IMR-90 (cell line): ENCODE results near the gene RAB33B. TPM values are rescaled to one million over a fixed set of nuclear protein-coding genes. Genes with fewer than 3 reads are reported as not detected.

Experiments
- ATAC-seq: fragments of 200-7000 bp; cut with Tn5 transposase; 2 replicates; pipeline ENCODE4 v1.9.1; 2020; ENCODE audit warnings: low read depth, mild to moderate bottlenecking, moderate library complexity
- BruUV-seq: library from RNA; stranded (reverse); fragments of 400-500 nt; replicated peaks from 2 replicates; lab custom pipeline; 2021; lab: Mats Ljungman, UMichigan
- CTCF ChIA-PET: fragments of 300-600 bp; formaldehyde crosslinking; extraction: SDS; loops from one replicate; lab custom pipeline; 2021; ENCODE audit warnings: antibody characterized with exemption; lab: Yijun Ruan, JAX
- POLR2A ChIA-PET: fragments of 300-600 bp; sonication (Branson Sonifier 250); formaldehyde crosslinking; loops from one replicate; lab custom pipeline; 2022; ENCODE audit warnings: antibody characterized with exemption; ENCODE audit not compliant: unreplicated experiment; lab: Charles Lee
- DNase-seq: peaks from one replicate; pipeline ENCODE4 v3.0.0; 2013
- H2AFZ ChIP-seq: replicated peaks from 2 replicates; pipeline ENCODE3; 2013; ENCODE audit warnings: low read length, mild to moderate bottlenecking; ENCODE audit not compliant: poor library complexity
- H2AK5ac ChIP-seq: 2 replicates; pipeline ENCODE4 v1.6.1; 2013; ENCODE audit warnings: low read depth, low read length, inconsistent platforms
- H2AK9ac ChIP-seq: replicated peaks from 2 replicates; pipeline ENCODE3; 2013; ENCODE audit warnings: mild to moderate bottlenecking, low read depth, low read length, moderate library complexity; ENCODE audit not compliant: poor library complexity
- H2BK120ac ChIP-seq: 2 replicates; pipeline ENCODE4 v1.6.1; 2013; ENCODE audit warnings: low read depth, low read length, inconsistent platforms
- H2BK15ac ChIP-seq: 3 replicates; pipeline ENCODE4 v1.6.1; 2013; ENCODE audit warnings: low read depth, low read length, inconsistent platforms
- H2BK20ac ChIP-seq: 2 replicates; pipeline ENCODE4 v1.6.1; 2013; ENCODE audit warnings: low read depth, mild to moderate bottlenecking, inconsistent platforms, low read length, moderate library complexity
- H2BK5ac ChIP-seq: 2 replicates; pipeline ENCODE4 v1.6.1; 2013; ENCODE audit warnings: mild to moderate bottlenecking, low read depth, low read length, inconsistent platforms; ENCODE audit not compliant: poor library complexity, severe bottlenecking
- H3K14ac ChIP-seq: replicated peaks from 2 replicates; pipeline ENCODE4 v1.6.1; 2013; ENCODE audit warnings: low read depth, low read length, inconsistent platforms
- H3K18ac ChIP-seq: 2 replicates; pipeline ENCODE4 v1.6.1; 2013; ENCODE audit warnings: low read depth, low read length, control low read depth
- H3K23ac ChIP-seq: 2 replicates; pipeline ENCODE4 v1.6.1; 2013; ENCODE audit warnings: low read depth, low read length, inconsistent platforms
- H3K27ac ChIP-seq: 2 replicates; pipeline ENCODE4 v1.5.1; 2013; ENCODE audit warnings: mild to moderate bottlenecking, control low read depth, low read length; ENCODE audit not compliant: insufficient read depth
- H3K27me3 ChIP-seq: 2 replicates; pipeline ENCODE4 v1.6.1; 2013; ENCODE audit warnings: low read length; ENCODE audit not compliant: control insufficient read depth, insufficient read depth
- H3K36me3 ChIP-seq: 2 replicates; pipeline ENCODE4 v1.6.1; 2013; ENCODE audit warnings: low read length, mixed read lengths; ENCODE audit not compliant: control insufficient read depth, insufficient read depth
- H3K4ac ChIP-seq: 2 replicates; pipeline ENCODE4 v1.6.1; 2013; ENCODE audit warnings: low read depth, low read length, inconsistent platforms
- H3K4me1 ChIP-seq: 2 replicates; pipeline ENCODE4 v1.6.1; 2013; ENCODE audit warnings: low read length, mixed read lengths; ENCODE audit not compliant: control insufficient read depth, insufficient read depth
- H3K4me2 ChIP-seq: 2 replicates; pipeline ENCODE4 v1.6.1; 2013; ENCODE audit warnings: low read depth, mild to moderate bottlenecking, control low read depth, low read length, moderate library complexity
- H3K4me3 ChIP-seq: 2 replicates; pipeline ENCODE4 v1.5.1; 2013; ENCODE audit warnings: low read depth, mild to moderate bottlenecking, control low read depth, low read length, moderate library complexity; ENCODE audit not compliant: insufficient read depth
- H3K56ac ChIP-seq: 2 replicates; pipeline ENCODE4 v1.6.1; 2013; ENCODE audit warnings: low read length, inconsistent platforms; ENCODE audit not compliant: insufficient read depth; ENCODE audit errors: extremely low read depth
- H3K79me1 ChIP-seq, 2 experiments: 2 replicates each; pipeline ENCODE4 v1.6.1; 2013; ENCODE audit warnings: low read length in 2 of 2, inconsistent platforms in 1 of 2, low read depth in 1 of 2
- H3K9ac ChIP-seq: 2 replicates; pipeline ENCODE4 v1.6.1; 2013; ENCODE audit warnings: low read depth, low read length, control low read depth
- H3K9me1 ChIP-seq: 2 replicates; pipeline ENCODE4 v1.6.1; 2013; ENCODE audit warnings: low read length, inconsistent platforms; ENCODE audit not compliant: insufficient read depth
- H3K9me3 ChIP-seq: 2 replicates; pipeline ENCODE4 v1.6.1; 2013; ENCODE audit warnings: low read length; ENCODE audit not compliant: control insufficient read depth, insufficient read depth
- H4K20me1 ChIP-seq: 2 replicates; pipeline ENCODE4 v1.6.1; 2013; ENCODE audit warnings: low read length, inconsistent platforms; ENCODE audit not compliant: insufficient read depth
- H4K5ac ChIP-seq: 2 replicates; pipeline ENCODE4 v1.6.1; 2013; ENCODE audit warnings: mild to moderate bottlenecking, low read depth, low read length, control low read depth
- H4K8ac ChIP-seq, 2 experiments: 2 replicates each; pipeline ENCODE4 v1.6.1; 2013; ENCODE audit warnings: low read depth in 2 of 2, low read length in 2 of 2, control low read depth in 1 of 2, inconsistent platforms in 1 of 2
- H4K91ac ChIP-seq: 2 replicates; pipeline ENCODE4 v1.6.1; 2013; ENCODE audit warnings: low read depth, low read length, inconsistent platforms; ENCODE audit not compliant: insufficient read depth
- BHLHE40 ChIP-seq: fragments of 150-350 bp; IDR thresholded peaks from 2 replicates; pipeline ENCODE4 v1.6.1; 2016; ENCODE audit warnings: mild to moderate bottlenecking, low read depth, low read length
- CEBPB ChIP-seq: IDR thresholded peaks from 2 replicates; pipeline ENCODE4 v1.6.1; 2012; ENCODE audit warnings: low read depth, low read length, improper control_type of control experiment
- CHD1 ChIP-seq: IDR thresholded peaks from 2 replicates; pipeline ENCODE4 v1.6.1; 2012; ENCODE audit warnings: low read depth, low read length, improper control_type of control experiment
- ELK1 ChIP-seq: fragments of 150-350 bp; IDR thresholded peaks from 2 replicates; pipeline ENCODE4 v1.6.1; 2016; ENCODE audit warnings: low read depth, mild to moderate bottlenecking, low read length, moderate library complexity, borderline replicate concordance
- FOS ChIP-seq: fragments of 150-350 bp; IDR thresholded peaks from 2 replicates; pipeline ENCODE4 v1.6.1; 2016; ENCODE audit warnings: low read depth, low read length
- MAZ ChIP-seq: IDR thresholded peaks from 2 replicates; pipeline ENCODE4 v1.6.1; 2012; ENCODE audit warnings: low read depth, mild to moderate bottlenecking, low read length, improper control_type of control experiment, moderate library complexity, borderline replicate concordance
- MXI1 ChIP-seq: IDR thresholded peaks from 2 replicates; pipeline ENCODE4 v1.6.1; 2012; ENCODE audit warnings: low read depth, mild to moderate bottlenecking, low read length, moderate library complexity, borderline replicate concordance
- NFE2L2 ChIP-seq: fragments of 150-350 bp; IDR thresholded peaks from 2 replicates; pipeline ENCODE4 v1.6.1; 2016; ENCODE audit warnings: low read depth, mild to moderate bottlenecking, low read length
- POLR2A ChIP-seq: IDR thresholded peaks from 2 replicates; pipeline ENCODE4 v1.6.1; 2012; ENCODE audit warnings: mild to moderate bottlenecking, low read depth, low read length
- WGBS, 2 experiments: methylation state at CpG; one replicate each; pipeline versions ENCODE4 v1.1.5 to v1.1.7; 2013; ENCODE audit warnings: missing lambda C conversion rate in 2 of 2; ENCODE audit not compliant: insufficient read length in 1 of 2; ENCODE audit errors: extremely low coverage in 2 of 2; 5-methylcytosine and 5-hydroxymethylcytosine counted together
- dilution Hi-C: fragments of 300-500 bp; cut with HindIII; formaldehyde crosslinking; loops from one replicate; pipeline ENCODE4 v1.14.3; 2018; ENCODE audit warnings: low sequenced_read_pairs; ENCODE audit not compliant: unreplicated experiment
- in situ Hi-C: fragments of 300-500 bp; cut with MboI; formaldehyde crosslinking; loops from 3 replicates; pipeline ENCODE4 v1.14.3; 2019; ENCODE audit warnings: low sequenced_read_pairs, inconsistent platforms, mixed read lengths
- intact Hi-C: fragments of 100-400 bp; cut with micrococcal nuclease; formaldehyde crosslinking; loops from 2 replicates; pipeline ENCODE4 v1.10.0; 2022
- polyA plus RNA-seq, 3 experiments: library from polyadenylated mRNA; depleted of rRNA; stranded (reverse); fragments of >200 nt; gene quantifications; 2 replicates each; pipeline ENCODE4 v1.2.3, GENCODE V29; 2012; ENCODE audit warnings: low replicate concordance in 1 of 3
- total RNA-seq: library from RNA; depleted of rRNA; stranded (reverse); fragments of >200 nt; gene quantifications from 2 replicates; pipeline ENCODE4 v1.2.3, GENCODE V29; 2012
- TF ChIP-seq, protein P1 (sequence below): conservative IDR thresholded peaks from 2 replicates; pipeline ENCODE4 v1.5.1; 2012; ENCODE audit warnings: mild to moderate bottlenecking, low read depth, low read length, improper control_type of control experiment
- TF ChIP-seq, protein P2 (sequence below): fragments of 150-350 bp; IDR thresholded peaks from 2 replicates; pipeline ENCODE4 v1.6.1; 2017; ENCODE audit warnings: mild to moderate bottlenecking, antibody characterized with exemption, low read length, low read depth

Gene RAB33B
- total and polyA plus RNA-seq, 2 of the 4 experiments (the other 2 are of a cell fraction) = 3.7 to 7.3 TPM

GRCh38 chr4:139465922-139466321, 12.0 kb downstream of the RAB33B start:
- H4K8ac ChIP-seq = no peak overlapping the region
- dilution Hi-C loops = no loop called here
- H3K14ac ChIP-seq = no peak overlapping the region
- no peak overlapping the region for H3K4me2 ChIP-seq
- no peak overlapping the region for H2BK5ac ChIP-seq
- no peak overlapping the region for H2AK9ac ChIP-seq
- no peak overlapping the region for H3K9ac ChIP-seq
- H2BK20ac ChIP-seq = no peak overlapping the region
- H4K20me1 ChIP-seq = peaks cover 26% of the 10 kb centered on the region; the same call in 1 of the 2 replicates
- H3K18ac ChIP-seq = no peak overlapping the region
- no TSS peak for BruUV-seq
- intact Hi-C loops = no loop called here
- H3K23ac ChIP-seq = no peak overlapping the region
- H3K36me3 ChIP-seq = no peaks in the 10 kb centered on the region; the same call in 1 of the 2 replicates
- no peak overlapping the region for H3K56ac ChIP-seq
- H2BK15ac ChIP-seq = no peak overlapping the region
- H4K91ac ChIP-seq = no peak overlapping the region
- H3K27me3 ChIP-seq = no peaks in the 10 kb centered on the region
- no peak for TF ChIP-seq MXI1
- no peak for TF ChIP-seq POLR2A
- TF ChIP-seq NFE2L2 = no peak
- TF ChIP-seq CHD1 = no peak
- no peak for TF ChIP-seq FOS
- no peak for TF ChIP-seq ELK1
- TF ChIP-seq MAZ = no peak
- no peak for TF ChIP-seq BHLHE40
- no peak for TF ChIP-seq CEBPB
- TF ChIP-seq, protein P1, sequence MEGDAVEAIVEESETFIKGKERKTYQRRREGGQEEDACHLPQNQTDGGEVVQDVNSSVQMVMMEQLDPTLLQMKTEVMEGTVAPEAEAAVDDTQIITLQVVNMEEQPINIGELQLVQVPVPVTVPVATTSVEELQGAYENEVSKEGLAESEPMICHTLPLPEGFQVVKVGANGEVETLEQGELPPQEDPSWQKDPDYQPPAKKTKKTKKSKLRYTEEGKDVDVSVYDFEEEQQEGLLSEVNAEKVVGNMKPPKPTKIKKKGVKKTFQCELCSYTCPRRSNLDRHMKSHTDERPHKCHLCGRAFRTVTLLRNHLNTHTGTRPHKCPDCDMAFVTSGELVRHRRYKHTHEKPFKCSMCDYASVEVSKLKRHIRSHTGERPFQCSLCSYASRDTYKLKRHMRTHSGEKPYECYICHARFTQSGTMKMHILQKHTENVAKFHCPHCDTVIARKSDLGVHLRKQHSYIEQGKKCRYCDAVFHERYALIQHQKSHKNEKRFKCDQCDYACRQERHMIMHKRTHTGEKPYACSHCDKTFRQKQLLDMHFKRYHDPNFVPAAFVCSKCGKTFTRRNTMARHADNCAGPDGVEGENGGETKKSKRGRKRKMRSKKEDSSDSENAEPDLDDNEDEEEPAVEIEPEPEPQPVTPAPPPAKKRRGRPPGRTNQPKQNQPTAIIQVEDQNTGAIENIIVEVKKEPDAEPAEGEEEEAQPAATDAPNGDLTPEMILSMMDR = no peak
- TF ChIP-seq, protein P2, sequence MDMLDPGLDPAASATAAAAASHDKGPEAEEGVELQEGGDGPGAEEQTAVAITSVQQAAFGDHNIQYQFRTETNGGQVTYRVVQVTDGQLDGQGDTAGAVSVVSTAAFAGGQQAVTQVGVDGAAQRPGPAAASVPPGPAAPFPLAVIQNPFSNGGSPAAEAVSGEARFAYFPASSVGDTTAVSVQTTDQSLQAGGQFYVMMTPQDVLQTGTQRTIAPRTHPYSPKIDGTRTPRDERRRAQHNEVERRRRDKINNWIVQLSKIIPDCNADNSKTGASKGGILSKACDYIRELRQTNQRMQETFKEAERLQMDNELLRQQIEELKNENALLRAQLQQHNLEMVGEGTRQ = no peak
- in situ Hi-C loops = no loop called here
- no peak overlapping the region for H2AFZ ChIP-seq
- no peaks in the 10 kb centered on the region; the same call in 1 of the 2 replicates for H3K4me1 ChIP-seq
- no peak overlapping the region for H3K4ac ChIP-seq
- H3K4me3 ChIP-seq = no peak overlapping the region
- no peak overlapping the region for H4K5ac ChIP-seq
- no peak overlapping the region for H2BK120ac ChIP-seq
- ChIA-PET CTCF (interaction anchor here (0.6 to 1.3 kb wide), 2 partner anchors 9 to 416 kb away, joined by 3 to 6 read pairs; no protein-coding TSS in a partner anchor), POLR2A (no interaction called here)
- no peak overlapping the region for H2AK5ac ChIP-seq
- peaks cover 6% of the 10 kb centered on the region for H3K9me3 ChIP-seq
- H3K27ac ChIP-seq = no peak overlapping the region
- peaks cover 4% of the 10 kb centered on the region; the same call in 1 of the 2 replicates for H3K9me1 ChIP-seq
- no CpG with 5 or more reads among the region's 4 CpGs for WGBS, 2 experiments
- peaks cover 19 to 47% of the 10 kb centered on the region in 2 experiments for H3K79me1 ChIP-seq
- ATAC-seq = no peak
- DNase-seq = no peak
